Fibroblast of gingiva (primary cell): ENCODE data around the gene MORN1.

Experiments
- DNase-seq: peaks from one replicate; pipeline ENCODE4 v3.0.0-alpha.2; 2011; ENCODE audit warnings: low read depth

The MORN1 gene

GRCh38 chr1:2404890-2405511, 13.6 kb upstream of the MORN1 start:
- DNase-seq = peak; percentile 24

DNA sequence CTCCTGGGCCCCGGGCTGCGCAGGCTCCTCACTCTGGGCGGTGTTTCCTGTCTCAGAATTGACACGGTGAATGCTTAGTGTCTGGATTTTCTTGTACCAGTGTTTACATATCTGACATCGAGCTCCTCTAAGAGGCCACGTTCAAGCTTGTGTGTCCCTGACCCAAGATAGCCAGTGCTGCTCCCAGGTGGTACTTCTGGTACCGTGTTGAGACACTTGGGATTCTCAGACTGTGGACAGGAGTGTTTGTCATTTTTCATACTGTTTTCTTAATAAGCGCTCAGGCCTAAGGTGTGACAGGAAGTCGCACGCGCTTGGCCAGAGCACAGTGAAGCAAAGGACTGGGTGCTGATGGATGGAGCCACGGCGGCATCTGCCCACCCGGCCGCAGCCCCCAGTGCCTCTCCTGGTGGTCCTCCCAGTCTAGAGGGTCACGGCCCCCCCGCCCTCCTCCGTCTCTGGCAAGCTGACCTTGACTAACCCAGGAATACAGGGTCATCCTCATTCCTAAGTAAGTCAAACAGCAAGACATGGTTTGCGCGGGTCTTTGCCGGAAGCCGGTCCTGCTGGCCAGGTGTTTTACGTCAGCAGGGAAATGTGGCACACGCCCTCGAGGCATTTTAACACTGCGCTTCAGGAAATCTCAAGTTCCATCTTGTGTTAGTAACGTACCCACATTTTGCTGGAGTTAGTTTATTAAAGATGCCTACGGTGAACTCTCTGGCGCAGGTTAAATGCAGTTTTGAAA, 13.0 kb upstream of the MORN1 start:
- no peak for DNase-seq

DNA sequence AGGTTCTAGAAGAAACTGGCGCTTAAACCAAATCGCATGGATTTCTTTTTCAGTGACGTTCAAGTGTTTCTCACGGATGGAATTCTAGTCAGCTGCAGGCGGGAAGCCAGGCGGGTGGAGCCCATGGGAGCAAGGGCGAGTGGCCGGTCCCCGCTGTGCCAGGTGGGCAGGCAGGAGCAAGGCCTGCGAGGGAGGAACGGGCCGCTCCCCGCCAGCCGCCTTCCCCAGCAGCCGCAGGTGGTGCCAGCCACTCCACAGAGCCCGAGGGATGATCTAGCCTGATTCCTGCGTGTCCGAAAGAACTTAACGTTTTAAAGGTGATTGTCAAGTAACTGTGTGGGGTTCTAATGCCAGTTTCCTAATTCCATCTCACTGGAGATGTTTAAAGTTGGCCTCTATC, 11.9 kb upstream of the MORN1 start:
- DNase-seq = no peak

DNA sequence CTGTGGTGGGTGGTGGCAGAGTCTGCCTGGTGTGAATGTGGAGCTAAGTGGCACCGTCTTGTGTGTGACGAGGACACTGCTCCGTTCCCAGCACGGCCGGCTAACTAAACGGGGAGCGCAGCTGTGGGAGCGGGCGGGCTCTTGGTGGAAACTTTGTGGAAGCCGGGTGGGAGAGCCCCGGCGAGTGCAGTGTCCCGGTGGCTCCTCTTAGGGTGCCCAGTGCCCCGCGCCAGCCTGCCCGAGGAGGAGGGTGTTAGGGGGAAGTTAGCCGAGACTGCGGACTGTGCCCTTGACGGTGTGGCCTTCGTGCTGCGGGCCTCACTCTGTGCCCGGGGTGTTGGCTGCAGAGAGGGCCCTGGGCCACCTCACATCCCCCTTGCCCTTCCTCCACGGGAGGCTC, 11.1 kb upstream of the MORN1 start:
- no peak for DNase-seq

DNA sequence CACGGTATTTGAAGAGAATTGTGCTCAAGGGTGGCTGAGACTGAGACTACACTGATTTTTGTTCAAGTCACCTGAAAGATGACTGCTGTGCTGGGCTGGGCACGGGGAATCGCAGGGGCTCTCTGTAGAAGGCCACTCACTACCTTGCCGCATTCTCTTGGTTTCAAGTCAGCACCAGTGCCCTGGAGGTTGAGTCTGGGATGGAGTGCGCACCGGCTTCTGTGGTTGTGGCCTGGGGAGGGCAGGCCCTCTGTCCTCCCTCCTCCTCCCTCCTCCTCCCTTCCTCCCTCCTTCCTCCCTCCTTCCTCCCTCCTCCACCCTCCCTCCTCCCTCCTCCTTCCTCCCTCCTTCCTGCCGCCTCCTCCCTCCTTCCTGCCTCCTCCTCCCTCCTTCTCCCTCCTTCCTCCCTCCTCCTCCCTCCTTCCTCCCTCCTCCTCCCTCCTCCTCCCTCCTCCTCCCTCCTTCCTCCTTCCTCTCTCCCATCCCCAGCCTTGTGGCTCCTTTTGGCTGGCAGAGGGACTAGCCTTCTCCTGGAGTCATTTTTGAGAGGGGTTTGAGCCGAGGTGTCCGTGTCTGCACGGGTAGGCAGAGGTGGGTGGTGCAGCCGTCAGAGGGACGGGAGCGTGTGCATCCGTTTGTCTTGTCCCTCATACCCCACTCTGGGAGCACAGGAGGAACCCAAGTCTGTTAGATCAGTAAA, 9.7 kb upstream of the MORN1 start:
- DNase-seq = no peak

DNA sequence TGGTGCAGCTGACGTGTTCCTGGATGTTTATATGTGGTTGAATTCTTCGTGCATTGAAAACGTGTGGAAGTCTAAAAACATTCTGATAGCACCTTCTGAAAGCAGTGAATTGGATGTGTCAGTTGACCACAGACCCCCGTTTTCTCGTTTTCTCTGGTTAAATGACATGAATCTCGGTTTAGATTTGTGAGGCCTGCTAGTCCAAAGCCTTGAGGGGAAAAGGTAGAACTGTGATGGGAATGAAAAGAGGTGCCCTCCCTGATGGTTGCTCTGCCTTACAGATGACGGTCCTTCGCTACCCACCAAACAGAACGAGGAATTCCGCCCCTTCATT, 9.2 kb upstream of the MORN1 start:
- DNase-seq = no peak

DNA sequence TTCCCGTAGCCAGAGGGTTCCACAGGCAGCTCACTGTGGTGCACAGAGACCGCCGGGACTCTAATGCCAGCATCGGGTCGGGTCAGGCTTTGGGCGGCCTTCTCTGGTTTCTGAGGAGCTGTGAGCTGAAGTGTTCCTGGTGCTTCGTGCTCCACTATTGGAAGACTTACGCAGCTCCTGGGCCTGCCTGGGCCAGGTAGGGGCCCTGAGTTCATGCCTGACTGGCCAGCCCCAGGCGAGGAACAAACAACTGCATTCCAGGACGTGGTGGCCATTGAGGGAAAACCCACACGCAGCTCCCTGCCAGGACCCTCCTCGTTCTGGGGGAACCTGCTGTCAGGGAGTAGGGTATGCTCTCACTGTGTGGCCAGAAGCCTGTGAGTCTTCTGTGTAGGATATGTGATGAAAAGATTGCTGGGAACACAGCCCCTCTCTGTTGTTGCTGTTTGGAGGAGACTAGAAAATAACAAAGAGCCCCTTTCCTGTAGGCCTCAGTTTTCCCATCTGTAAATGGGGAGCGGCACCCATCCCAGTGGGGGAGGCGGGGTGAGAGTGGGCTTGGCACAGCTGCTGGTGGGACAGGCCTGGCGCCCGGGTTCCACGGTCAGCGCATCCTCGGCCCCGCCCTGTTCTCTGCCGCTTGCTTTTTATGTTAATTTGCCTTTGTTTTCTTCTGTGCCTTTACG, 8.7 kb upstream of the MORN1 start:
- no peak for DNase-seq

DNA sequence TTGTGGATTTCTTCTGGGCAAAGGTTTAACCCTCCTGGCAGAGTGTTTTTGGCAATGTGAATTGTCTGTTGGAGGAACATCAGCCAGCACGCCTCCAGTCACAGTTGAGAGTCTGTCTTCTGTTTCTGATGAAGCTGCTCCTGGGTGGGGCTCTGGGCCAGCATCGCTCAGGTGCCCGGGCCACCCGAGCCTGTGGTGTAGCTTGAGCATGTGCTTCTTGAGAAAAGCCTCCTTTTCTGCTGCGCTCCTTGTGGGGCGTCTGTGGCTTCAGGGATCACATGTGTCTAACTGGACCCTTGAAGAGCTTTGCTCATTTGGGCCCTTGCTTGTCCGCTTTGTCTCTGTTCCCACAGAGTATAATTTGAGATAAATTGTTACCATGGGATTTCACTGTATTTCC, 7.5 kb upstream of the MORN1 start:
- DNase-seq = no peak

- DNase-seq = no peak
Measured at GRCh38 chr1:2397007-2397679, 5.8 kb upstream of the MORN1 start.

- no peak for DNase-seq
Measured at GRCh38 chr1:2396476-2396875, 5.1 kb upstream of the MORN1 start.

GRCh38 chr1:2396059-2396458, 4.7 kb upstream of the MORN1 start:
- no peak for DNase-seq

- DNase-seq = no peak
Measured at GRCh38 chr1:2395245-2395644, 3.9 kb upstream of the MORN1 start.

- no peak for DNase-seq
Measured at GRCh38 chr1:2394761-2395160, 3.4 kb upstream of the MORN1 start.

GRCh38 chr1:2394220-2394619, 2.9 kb upstream of the MORN1 start:
- DNase-seq = no peak

DNA sequence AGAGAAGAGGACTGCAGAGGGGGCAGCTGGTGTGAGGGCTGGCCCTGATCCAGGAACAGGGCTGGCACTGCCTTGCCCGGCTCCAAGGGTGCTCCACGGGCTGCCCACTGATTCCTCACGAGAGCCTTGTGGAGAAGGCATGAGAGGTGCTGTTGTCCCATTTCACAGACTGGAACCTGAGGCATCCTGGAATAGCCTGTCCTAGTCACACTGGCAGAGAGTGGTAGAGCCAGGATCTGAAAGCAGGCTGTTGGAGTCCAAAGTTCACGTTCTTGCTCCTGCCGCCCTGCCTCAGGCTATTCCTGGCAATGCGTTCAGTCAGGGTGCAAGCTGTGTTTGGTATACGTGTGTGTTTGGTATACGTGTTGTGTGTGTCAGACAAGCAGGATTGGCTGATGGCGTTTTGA, 2.1 kb upstream of the MORN1 start:
- DNase-seq = no peak

DNA sequence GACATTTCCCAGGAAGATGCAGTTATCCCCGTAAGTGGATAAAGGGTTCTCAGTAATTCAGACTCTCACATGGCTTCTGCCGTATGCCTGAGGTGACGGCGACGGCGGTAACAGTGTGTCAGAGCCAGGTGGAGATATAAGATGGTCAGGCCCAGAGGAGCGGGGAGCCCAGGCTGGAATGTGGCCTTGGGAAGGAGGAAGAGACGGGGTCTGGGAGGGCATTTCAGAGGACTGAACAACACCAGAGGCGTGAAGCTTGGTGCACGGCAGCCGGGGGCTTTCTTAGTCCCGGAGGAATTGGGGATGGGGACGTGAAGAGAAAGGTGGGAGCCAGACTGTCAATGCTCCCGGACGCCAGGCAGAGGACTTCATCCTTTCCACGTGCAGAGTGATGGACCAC, 1.3 kb upstream of the MORN1 start:
- no peak for DNase-seq

DNA sequence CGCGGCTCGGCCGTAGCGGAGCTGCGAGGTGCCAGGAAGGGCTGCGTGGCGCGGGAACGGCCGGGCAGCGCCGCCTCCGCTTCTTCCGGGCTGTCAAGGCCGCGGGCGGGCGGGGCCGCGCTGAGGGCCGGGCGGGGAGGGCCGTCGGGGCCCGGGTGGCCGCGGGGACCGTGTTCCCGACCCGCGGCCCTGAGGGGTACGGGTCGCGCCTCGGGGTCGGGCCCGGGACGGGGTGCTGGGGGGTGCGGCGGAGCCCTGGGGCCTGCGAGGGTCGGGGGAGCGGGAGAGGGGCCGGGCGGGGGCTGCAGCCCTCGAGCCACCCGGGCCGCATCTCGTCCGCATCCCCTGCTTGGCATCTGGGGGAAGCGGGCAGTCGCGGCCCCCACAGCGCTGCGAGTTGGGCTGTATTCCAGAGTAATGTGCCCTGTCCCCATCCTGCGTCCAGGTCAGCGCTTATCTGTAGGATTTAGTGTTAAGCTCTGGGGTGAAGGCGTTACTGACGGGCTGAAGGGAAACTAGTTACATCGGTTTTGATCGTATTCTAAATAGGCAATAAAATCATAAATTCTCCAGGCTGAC, 666 bp upstream of the MORN1 start:
- DNase-seq = no peak

GRCh38 chr1:2389644-2390043, 1.7 kb downstream of the MORN1 start:
- DNase-seq = no peak

- no peak for DNase-seq
Measured at GRCh38 chr1:2388004-2388913, 3.1 kb downstream of the MORN1 start.

GRCh38 chr1:2386636-2387611, 4.4 kb downstream of the MORN1 start:
- no peak for DNase-seq
